GM21423 (cell line): ENCODE results near the gene CLSTN2.

Source experiments
- ATAC-seq: cut with Tn5 transposase; IDR thresholded peaks from one replicate; pipeline ENCODE4 v1.9.1; 2021; ENCODE audit warnings: mild to moderate bottlenecking, moderate library complexity; ENCODE audit not compliant: unreplicated experiment

The CLSTN2 gene

DNA sequence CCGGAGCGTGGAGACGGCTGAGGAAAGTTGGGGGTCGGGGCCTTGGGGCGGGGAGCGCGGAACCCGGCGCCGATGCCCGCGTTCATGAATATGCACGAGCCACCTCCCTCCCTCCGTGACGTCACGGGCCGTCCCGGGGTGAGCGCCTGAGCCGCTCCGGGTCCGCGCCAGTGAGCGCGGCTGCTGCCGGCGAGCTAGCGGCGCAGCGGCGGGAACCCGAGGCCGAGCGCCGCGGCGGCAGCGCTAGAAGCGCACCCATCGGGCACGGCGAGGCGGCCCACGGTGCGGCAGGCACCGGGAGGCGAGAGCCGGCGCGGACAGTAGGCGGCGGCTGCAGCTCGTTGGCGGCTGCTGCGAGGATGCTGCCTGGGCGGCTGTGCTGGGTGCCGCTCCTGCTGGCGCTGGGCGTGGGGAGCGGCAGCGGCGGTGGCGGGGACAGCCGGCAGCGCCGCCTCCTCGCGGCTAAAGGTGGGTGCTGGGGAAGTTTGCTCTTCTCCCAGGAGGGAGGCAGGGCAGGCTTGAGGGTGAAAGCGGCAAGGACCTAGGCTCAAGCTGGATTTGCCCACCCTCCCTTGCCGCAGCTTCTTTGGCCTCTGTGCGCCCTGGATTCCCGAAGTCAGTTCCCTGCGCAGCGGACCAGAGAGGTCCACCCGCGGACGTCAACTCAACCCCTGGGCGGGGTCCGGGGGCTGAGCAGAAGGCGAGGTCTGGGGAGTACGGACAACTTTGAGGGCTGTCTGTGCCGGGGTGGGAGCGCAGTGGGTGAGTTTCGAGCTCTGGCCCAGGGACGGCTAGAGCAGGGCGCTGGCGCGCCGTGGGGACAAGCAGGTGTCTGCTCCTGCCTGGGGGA lies at the start of gene CLSTN2:
Gene CLSTN2, plus strand, starts transcription at position 170 of the 850 bp plus-strand sequence.
- ATAC-seq = no peak

- ATAC-seq = no peak
These were observed 47.6 kb upstream of the CLSTN2 start for GRCh38 chr3:139887431-139887830.

DNA sequence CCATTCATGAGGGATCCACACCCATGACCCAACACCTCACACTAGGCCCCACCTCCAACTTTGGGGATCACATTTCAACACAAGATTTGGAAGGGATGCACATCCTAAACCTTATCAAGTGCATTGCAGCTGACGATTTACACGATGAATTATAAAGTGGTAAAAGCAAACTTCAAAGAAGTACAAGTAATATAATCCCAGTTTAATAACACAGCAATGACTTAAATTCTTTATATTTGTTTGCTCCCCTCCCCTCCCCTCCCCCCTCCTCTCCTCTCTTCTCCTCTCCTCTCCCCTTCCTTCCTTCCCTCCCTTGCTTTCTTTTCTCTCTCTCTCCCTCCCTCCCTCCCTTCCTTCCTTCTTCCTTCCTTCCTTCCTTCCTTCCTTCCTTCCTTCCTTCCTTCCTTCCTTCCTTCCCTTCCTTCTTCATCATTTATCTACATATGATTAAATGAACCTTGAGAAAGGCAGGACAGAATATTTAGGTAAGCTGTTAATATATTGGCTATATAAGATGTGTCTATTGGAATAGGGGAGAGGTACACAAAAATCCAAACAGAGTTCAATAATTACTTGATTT lies 46.3 kb upstream of the CLSTN2 start:
- ATAC-seq = no peak

GRCh38 chr3:139893267-139893962 lies 41.6 kb upstream of the CLSTN2 start:
- no peak for ATAC-seq

- no peak for ATAC-seq
These were observed 40.9 kb upstream of the CLSTN2 start for GRCh38 chr3:139893963-139894642.

GRCh38 chr3:139894643-139894989 lies 40.4 kb upstream of the CLSTN2 start:
- no peak for ATAC-seq

DNA sequence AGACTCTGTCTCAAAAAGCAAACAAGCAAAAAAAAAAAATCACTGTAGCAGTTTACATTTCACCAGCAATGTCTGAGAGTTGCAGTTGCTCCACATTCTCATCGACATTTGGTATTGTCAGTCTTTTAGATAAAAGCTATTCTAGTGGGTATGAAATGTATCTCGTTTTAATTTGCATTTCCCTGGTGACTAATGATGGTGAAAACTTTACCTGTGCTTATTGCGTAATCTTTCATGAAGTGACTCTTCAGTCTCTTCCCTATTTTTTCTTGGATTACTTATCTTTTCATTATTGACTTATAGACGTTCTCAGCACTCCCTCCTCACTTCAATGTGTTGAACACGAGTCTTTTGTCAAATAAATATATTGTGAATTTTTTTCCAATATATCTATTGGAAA lies 37.2 kb upstream of the CLSTN2 start:
- ATAC-seq = no peak

DNA sequence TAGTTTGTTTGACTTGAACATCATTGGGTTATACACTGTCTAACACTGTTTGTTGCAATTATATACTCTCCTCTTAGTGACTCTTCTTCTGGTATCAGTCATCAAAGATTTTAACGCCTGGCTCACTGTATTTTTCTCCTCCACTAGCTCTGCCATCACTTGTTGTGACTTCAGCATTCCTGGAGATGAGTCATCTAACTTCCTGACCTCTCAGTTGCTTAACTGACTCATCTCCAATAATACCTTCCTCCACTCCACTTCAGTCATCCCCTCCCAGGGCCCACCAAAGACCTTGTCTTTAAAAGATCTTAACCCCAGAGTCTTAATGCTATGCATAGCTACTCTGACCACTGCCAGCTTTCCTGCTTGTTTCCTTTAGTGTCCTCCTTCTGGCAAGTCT lies 28.6 kb upstream of the CLSTN2 start:
- no peak for ATAC-seq

GRCh38 chr3:139909811-139910210 lies 25.2 kb upstream of the CLSTN2 start:
- no peak for ATAC-seq

DNA sequence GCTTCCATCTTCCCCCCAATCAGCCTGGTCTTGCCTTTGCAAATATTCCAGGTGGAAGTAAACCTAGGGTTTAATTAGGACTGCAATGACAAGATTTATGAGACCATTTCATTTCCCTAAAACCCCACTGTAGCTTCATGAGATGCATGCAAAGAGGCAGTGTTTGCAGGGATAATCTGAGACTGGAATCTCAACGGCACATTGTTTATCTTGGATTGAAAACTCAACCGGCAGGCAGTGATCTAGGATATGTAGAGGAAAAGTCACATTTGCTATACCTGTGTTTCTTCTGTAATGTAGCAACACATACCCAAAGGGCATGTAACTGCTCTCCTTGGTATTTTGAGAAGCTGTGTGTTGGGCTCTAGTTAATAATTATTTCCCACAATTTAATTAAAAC lies 18.7 kb upstream of the CLSTN2 start:
- no peak for ATAC-seq

DNA sequence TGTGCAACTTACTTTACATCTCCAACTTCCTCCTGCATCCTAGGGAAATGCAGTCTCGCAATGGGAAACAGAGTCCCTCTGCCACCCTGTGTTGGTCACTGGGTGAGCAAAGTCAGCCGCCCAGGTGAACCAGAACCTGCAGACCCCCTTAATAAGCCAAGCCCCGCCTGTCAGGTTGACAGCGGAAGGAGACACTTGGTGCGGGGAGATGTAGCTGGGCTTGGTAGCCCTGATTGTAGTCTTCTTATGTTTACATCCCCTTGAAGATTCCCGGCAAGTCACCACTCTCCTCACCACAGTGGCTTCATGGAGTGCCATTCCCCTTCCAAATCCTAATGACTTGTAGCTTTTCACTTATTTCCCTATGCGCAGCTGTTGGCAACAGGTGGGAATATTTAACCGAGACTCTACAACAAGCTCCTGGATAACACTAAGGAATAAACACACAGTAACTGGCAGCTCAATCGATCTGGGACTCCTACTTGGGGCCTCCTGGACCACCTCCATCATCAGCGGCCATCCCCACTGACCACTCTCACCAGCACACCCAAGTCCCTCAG lies 17.7 kb upstream of the CLSTN2 start:
- ATAC-seq = no peak

- no peak for ATAC-seq
These were observed 6.1 kb upstream of the CLSTN2 start for GRCh38 chr3:139928708-139929505.

GRCh38 chr3:139930211-139930610 lies 4.8 kb upstream of the CLSTN2 start:
- no peak for ATAC-seq

DNA sequence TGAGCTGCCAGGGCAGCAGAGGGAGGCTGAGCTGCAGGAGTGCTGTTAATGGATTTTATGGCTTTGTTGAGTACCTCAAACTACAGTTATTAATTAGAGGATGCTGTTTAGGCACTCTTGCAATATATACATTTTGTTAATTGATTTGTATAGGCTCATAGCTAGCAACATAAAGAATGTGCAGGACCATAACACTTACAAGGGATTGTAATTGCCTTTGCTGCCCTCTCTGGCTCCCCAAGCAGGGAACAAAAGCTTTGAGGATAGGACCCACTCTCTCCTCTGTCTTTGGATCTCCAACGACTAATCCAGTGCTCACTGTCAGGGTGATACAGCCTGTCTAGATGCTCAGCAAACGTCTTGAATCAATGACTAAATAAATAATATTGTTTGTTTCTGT lies 1.2 kb upstream of the CLSTN2 start:
- no peak for ATAC-seq

- ATAC-seq = no peak
These were observed 371 bp upstream of the CLSTN2 start for GRCh38 chr3:139934613-139935015.

DNA sequence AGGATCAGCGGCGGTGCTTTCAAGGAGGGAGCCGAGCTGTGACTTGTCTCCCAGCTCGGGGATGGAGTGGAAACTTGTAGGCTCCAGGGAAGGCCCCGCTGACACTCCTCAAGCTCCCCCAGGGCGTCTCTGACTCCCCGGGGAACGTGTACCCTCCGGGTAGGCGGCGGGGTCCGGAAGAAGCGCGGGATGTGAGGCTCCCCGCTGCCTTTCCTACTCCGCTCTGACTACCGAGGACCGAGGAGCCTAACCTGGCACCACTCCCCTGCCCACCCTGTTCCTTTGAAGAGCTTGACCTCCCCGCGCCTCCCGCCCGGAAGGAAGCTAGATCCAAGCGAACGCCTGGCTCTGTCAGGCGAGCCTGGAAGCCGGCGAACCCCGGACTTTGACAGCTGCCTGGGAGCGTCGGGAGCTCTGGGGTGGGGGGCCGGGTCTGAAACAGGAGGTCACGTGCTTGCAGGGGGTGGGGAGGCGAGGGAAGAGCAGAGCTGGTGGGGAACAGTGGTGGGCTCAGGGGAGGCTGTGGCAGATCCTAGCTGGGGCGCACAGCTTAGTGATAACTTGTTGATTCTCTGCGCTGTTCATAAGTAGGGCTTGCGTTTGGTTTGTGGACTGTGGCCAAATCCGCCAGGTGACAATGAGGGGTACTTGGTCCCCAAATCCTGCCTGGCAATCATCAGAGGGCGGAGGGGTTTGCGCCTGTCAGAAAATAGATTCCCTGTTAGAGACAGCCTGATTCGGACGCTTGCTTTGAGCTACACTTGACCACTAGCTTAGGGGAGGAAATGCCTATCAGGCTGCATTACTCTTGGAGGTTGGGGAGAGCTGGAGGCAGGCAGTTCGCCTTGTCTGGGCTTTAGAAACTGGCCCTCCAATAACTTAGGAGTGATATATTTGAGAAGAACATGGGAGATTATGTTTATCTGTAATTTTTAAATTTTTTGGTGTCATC lies 1.2 kb downstream of the CLSTN2 start:
- ATAC-seq = no peak

- no peak for ATAC-seq
These were observed 2.8 kb downstream of the CLSTN2 start for GRCh38 chr3:139937674-139938279.

- ATAC-seq = no peak
These were observed 4.8 kb downstream of the CLSTN2 start for GRCh38 chr3:139939681-139940190.

- ATAC-seq = no peak
These were observed 5.6 kb downstream of the CLSTN2 start for GRCh38 chr3:139940622-139941021.
